ENCODE results near the gene EIF4E2.

GRCh38 chr2:232540441-232541041 lies 9.9 kb upstream of the EIF4E2 start:
- TF ChIP-seq CTCF (IDR thresholded peaks at IDR 0.05; ENCODE audit: extremely low read depth in 1 of 2, insufficient read depth in 1 of 2, low read depth in 1 of 2, low read length in 2 of 2): no peak
- no peak for TF ChIP-seq POLR2A (IDR thresholded peaks at IDR 0.05; ENCODE audit: low read depth, low read length)
- no peak for TF ChIP-seq EZH2 (IDR thresholded peaks at IDR 0.05; ENCODE audit: borderline replicate concordance, low read depth, low read length, severe bottlenecking)
- no peak for TF ChIP-seq FOS (IDR thresholded peaks at IDR 0.05; ENCODE audit: borderline replicate concordance, insufficient read depth, low read length)

Measured in endothelial cell of umbilical vein (primary cell).